ENCODE measurements around the gene FASN. TPM values are rescaled to one million over a fixed set of nuclear protein-coding genes. Genes with fewer than 3 reads are reported as not detected.

Gene FASN
- total and polyA plus RNA-seq, 2 of the 13 experiments (the other 11 are each of a cell fraction or from before 2014, with no cell fraction given): 51.7 to 101 TPM

DNA sequence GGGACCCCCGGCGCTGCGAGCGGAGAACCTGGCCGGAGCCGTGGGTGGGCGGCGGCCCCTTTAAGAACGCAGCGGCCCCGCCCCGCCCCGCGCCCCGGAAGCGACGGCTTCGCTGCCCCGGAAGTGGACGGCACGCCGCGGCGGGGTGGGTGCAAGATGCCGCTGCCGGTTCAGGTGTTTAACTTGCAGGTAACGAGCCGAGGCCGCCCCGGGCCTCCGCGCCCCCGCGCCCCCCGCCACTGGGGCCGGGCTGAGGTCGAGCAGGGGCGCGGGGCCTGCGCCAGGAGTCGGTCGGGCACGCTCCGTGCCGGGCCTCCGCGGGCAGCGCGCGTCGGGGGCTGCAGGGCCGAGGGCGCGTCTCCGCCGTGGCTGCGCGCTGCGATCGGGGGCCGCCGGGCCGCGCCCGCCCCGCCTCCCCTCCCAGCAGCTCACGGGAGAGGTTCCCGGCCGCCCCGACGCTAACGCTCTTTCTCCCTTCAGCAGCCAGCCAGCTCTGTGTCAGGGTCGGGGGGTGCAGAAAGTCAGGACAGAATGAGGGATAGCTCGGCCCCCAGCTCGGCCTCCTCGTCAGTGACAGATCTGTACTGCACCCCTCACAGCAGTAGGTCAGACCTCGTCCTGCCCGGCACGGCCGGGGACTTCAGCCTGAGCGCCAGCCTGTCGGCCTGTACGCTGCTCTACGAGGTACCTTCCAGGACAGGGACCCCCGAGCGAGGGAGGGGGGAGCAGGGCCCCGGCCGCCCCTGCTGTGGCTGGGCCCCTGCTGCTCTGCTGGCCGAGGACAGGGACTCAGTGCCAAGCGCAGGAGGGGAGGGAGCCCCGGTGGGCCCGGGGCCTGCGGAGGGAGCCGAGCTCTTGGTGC lies 46.0 kb downstream of the FASN start, which contains the start of the genes GPS1 and RFNG (continued):
- TF ChIP-seq ZNF441 (CRISPR knock-in tag; IDR thresholded peaks at IDR 0.05; ENCODE audit: borderline replicate concordance) (no peak), HNRNPH1 (optimal IDR thresholded peaks at IDR 0.05; ENCODE audit: low read depth, low read length) (no peak), ZNF749 (CRISPR knock-in tag; IDR thresholded peaks at IDR 0.05; ENCODE audit: borderline replicate concordance) (no peak), ARNT2 (CRISPR knock-in tag; IDR thresholded peaks at IDR 0.05; ENCODE audit: low read depth) (0 out of 2 replicates have a peak, but pooled peaks have one; percentile 35), NR2F6 (IDR thresholded peaks at IDR 0.05) (no peak), NR2F6 (CRISPR knock-in tag; IDR thresholded peaks at IDR 0.05) (peak; percentile 33; the same call in 1 of the 2 replicates), ZNF589 (CRISPR knock-in tag; conservative IDR thresholded peaks at IDR 0.05) (peak; percentile 62; the same call in 1 of the 2 replicates), ZNF333 (CRISPR knock-in tag; IDR thresholded peaks at IDR 0.05; ENCODE audit: borderline replicate concordance) (no peak), ATAD3A (CRISPR knock-in tag; IDR thresholded peaks at IDR 0.05) (no peak), HCFC1 (IDR thresholded peaks at IDR 0.05; ENCODE audit: low read depth, low read length) (peak; percentile 58; the same call in 1 of the 2 replicates), SMARCE1 (IDR thresholded peaks at IDR 0.05; ENCODE audit: borderline replicate concordance) (no peak), ZFP90 (CRISPR knock-in tag; IDR thresholded peaks at IDR 0.05; ENCODE audit: borderline replicate concordance) (0 out of 2 replicates have a peak, but pooled peaks have one; percentile 47), MZF1 (CRISPR knock-in tag; IDR thresholded peaks at IDR 0.05; ENCODE audit: borderline replicate concordance) (no peak), PHB2 (IDR thresholded peaks at IDR 0.05; ENCODE audit: partially characterized antibody) (no peak), ZNF790 (CRISPR knock-in tag; IDR thresholded peaks at IDR 0.05; ENCODE audit: borderline replicate concordance) (peak; percentile 41; the same call in 1 of the 2 replicates), BHLHE40 (IDR thresholded peaks at IDR 0.05; ENCODE audit: low read length) (no peak), SRSF1 (optimal IDR thresholded peaks at IDR 0.05; ENCODE audit: low read depth, low read length) (no peak), MEF2D (CRISPR knock-in tag; IDR thresholded peaks at IDR 0.05) (no peak), ZNF558 (CRISPR knock-in tag; IDR thresholded peaks at IDR 0.05; ENCODE audit: borderline replicate concordance) (no peak), KDM3A (CRISPR knock-in tag; IDR thresholded peaks at IDR 0.05; ENCODE audit: low read depth) (0 out of 2 replicates have a peak, but pooled peaks have one; percentile 24), KAT2B (IDR thresholded peaks at IDR 0.05; ENCODE audit: borderline replicate concordance, low read depth, low read length) (no peak), ZEB1 (IDR thresholded peaks at IDR 0.05; ENCODE audit: insufficient replicate concordance, low read depth) (no peak), ZNF766 (CRISPR knock-in tag; IDR thresholded peaks at IDR 0.05; ENCODE audit: borderline replicate concordance) (no peak), RBFOX2 (IDR thresholded peaks at IDR 0.05; ENCODE audit: low read depth, low read length) (peak; percentile 59; the same call in 1 of the 2 replicates), ZNF430 (CRISPR knock-in tag; IDR thresholded peaks at IDR 0.05) (no peak)
- TF ChIP-seq, protein P1, sequence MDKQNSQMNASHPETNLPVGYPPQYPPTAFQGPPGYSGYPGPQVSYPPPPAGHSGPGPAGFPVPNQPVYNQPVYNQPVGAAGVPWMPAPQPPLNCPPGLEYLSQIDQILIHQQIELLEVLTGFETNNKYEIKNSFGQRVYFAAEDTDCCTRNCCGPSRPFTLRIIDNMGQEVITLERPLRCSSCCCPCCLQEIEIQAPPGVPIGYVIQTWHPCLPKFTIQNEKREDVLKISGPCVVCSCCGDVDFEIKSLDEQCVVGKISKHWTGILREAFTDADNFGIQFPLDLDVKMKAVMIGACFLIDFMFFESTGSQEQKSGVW (CRISPR knock-in tag; IDR thresholded peaks at IDR 0.05; ENCODE audit: borderline replicate concordance): no peak
- TF ChIP-seq, protein P2, sequence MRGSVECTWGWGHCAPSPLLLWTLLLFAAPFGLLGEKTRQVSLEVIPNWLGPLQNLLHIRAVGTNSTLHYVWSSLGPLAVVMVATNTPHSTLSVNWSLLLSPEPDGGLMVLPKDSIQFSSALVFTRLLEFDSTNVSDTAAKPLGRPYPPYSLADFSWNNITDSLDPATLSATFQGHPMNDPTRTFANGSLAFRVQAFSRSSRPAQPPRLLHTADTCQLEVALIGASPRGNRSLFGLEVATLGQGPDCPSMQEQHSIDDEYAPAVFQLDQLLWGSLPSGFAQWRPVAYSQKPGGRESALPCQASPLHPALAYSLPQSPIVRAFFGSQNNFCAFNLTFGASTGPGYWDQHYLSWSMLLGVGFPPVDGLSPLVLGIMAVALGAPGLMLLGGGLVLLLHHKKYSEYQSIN (CRISPR knock-in tag; IDR thresholded peaks at IDR 0.05; ENCODE audit: borderline replicate concordance): no peak
- TF ChIP-seq, protein P3, sequence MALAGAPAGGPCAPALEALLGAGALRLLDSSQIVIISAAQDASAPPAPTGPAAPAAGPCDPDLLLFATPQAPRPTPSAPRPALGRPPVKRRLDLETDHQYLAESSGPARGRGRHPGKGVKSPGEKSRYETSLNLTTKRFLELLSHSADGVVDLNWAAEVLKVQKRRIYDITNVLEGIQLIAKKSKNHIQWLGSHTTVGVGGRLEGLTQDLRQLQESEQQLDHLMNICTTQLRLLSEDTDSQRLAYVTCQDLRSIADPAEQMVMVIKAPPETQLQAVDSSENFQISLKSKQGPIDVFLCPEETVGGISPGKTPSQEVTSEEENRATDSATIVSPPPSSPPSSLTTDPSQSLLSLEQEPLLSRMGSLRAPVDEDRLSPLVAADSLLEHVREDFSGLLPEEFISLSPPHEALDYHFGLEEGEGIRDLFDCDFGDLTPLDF (CRISPR knock-in tag; IDR thresholded peaks at IDR 0.05): no peak

All from HepG2 (cell line).